ENCODE measurements around the gene MCF2L2.

Gene MCF2L2

GRCh38 chr3:183392186-183393034, 36.0 kb downstream of the MCF2L2 start:
- H3K27ac ChIP-seq: no peak overlapping the region
- TF ChIP-seq ZFX (IDR thresholded peaks at IDR 0.05; ENCODE audit: borderline replicate concordance) (no peak), CTCF (IDR thresholded peaks at IDR 0.05) (no peak)

- no peak overlapping the region for H3K27ac ChIP-seq
- no peak for TF ChIP-seq CTCF (IDR thresholded peaks at IDR 0.05)
- no peak for TF ChIP-seq ZFX (IDR thresholded peaks at IDR 0.05; ENCODE audit: borderline replicate concordance)
These were observed 37.0 kb downstream of the MCF2L2 start for GRCh38 chr3:183391460-183391859.

- no peak for TF ChIP-seq CTCF (IDR thresholded peaks at IDR 0.05)
- no peak for TF ChIP-seq ZFX (IDR thresholded peaks at IDR 0.05; ENCODE audit: borderline replicate concordance)
- H3K27ac ChIP-seq: no peak overlapping the region
These were observed 37.6 kb downstream of the MCF2L2 start for GRCh38 chr3:183390844-183391243.

- no peak overlapping the region for H3K27ac ChIP-seq
- no peak for TF ChIP-seq ZFX (IDR thresholded peaks at IDR 0.05; ENCODE audit: borderline replicate concordance)
- no peak for TF ChIP-seq CTCF (IDR thresholded peaks at IDR 0.05)
These were observed 40.1 kb downstream of the MCF2L2 start for GRCh38 chr3:183388213-183388895.

GRCh38 chr3:183387797-183388196, 40.6 kb downstream of the MCF2L2 start:
- H3K27ac ChIP-seq: no peak overlapping the region
- TF ChIP-seq CTCF (IDR thresholded peaks at IDR 0.05) (no peak), ZFX (IDR thresholded peaks at IDR 0.05; ENCODE audit: borderline replicate concordance) (no peak)

GRCh38 chr3:183386651-183387050, 41.8 kb downstream of the MCF2L2 start:
- TF ChIP-seq ZFX (IDR thresholded peaks at IDR 0.05; ENCODE audit: borderline replicate concordance) (no peak), CTCF (IDR thresholded peaks at IDR 0.05) (no peak)
- H3K27ac ChIP-seq: no peak overlapping the region

Data from 22Rv1 (cell line).